Measurements from ENCODE around the gene CFAP58. TPM values are rescaled to one million over a fixed set of nuclear protein-coding genes. Genes with fewer than 3 reads are reported as not detected.

The CFAP58 gene
- total RNA-seq, 1 experiment from 2014 or later, result 0.31 TPM

- Histone ChIP-seq H2AFZ (no peak overlapping the region), H3K4me3 (no peak overlapping the region), H3K9me2 (ENCODE audit: insufficient read depth) (no peaks in the 10 kb centered on the region), H3K4me1 (replicated peaks; ENCODE audit: insufficient read depth) (peaks cover 23% of the 10 kb centered on the region), H3K36me3 (ENCODE audit: low read depth) (no peaks in the 10 kb centered on the region), H3K4me2 (no peak overlapping the region), H3K27me3 (ENCODE audit: insufficient read depth, low read depth) (no peaks in the 10 kb centered on the region), H3K27ac (no peak overlapping the region), H3F3A (ENCODE audit: insufficient read depth, low read depth) (peaks cover 12% of the 10 kb centered on the region), H3K79me2 (ENCODE audit: low read depth) (peaks cover 92% of the 10 kb centered on the region), H3K9me3 (ENCODE audit: insufficient read depth, low read depth) (no peaks in the 10 kb centered on the region), H4K20me1 (ENCODE audit: insufficient read depth) (no peaks in the 10 kb centered on the region)
- intact Hi-C loops (cut with micrococcal nuclease; ENCODE audit: unreplicated experiment), result no loop called here
- POLR2A ChIA-PET (ENCODE audit: unreplicated experiment), result no interaction called here
- no peak for DNase-seq
- CTCF ChIA-PET, result no interaction called here
- no TSS peak for BruUV-seq (replicated peaks)
- TF ChIP-seq CTCF (conservative IDR thresholded peaks at IDR 0.05) (no peak), EZH2 (IDR thresholded peaks at IDR 0.05; ENCODE audit: low read depth) (no peak)
Observed at GRCh38 chr10:104324221-104324686, 29.4 kb upstream of the CFAP58 start.

- Histone ChIP-seq H3K4me2 (no peak overlapping the region), H3K27ac (no peak overlapping the region), H3K36me3 (ENCODE audit: low read depth) (no peaks in the 10 kb centered on the region), H3K9me3 (ENCODE audit: insufficient read depth, low read depth) (no peaks in the 10 kb centered on the region), H2AFZ (no peak overlapping the region), H4K20me1 (ENCODE audit: insufficient read depth) (no peaks in the 10 kb centered on the region), H3K27me3 (ENCODE audit: insufficient read depth, low read depth) (no peaks in the 10 kb centered on the region), H3F3A (ENCODE audit: insufficient read depth, low read depth) (peaks cover 19% of the 10 kb centered on the region), H3K4me1 (replicated peaks; ENCODE audit: insufficient read depth) (peaks cover 30% of the 10 kb centered on the region), H3K79me2 (ENCODE audit: low read depth) (peaks cover 92% of the 10 kb centered on the region), H3K9me2 (ENCODE audit: insufficient read depth) (no peaks in the 10 kb centered on the region), H3K4me3 (no peak overlapping the region)
- TF ChIP-seq CTCF (conservative IDR thresholded peaks at IDR 0.05) (no peak), EZH2 (IDR thresholded peaks at IDR 0.05; ENCODE audit: low read depth) (no peak)
- no peak for DNase-seq
- CTCF ChIA-PET, result no interaction called here
- intact Hi-C loops (cut with micrococcal nuclease; ENCODE audit: unreplicated experiment), result no loop called here
- POLR2A ChIA-PET (ENCODE audit: unreplicated experiment), result no interaction called here
- BruUV-seq (replicated peaks), result no TSS peak
Observed at GRCh38 chr10:104324931-104325330, 28.7 kb upstream of the CFAP58 start.

GRCh38 chr10:104325436-104326435 is 27.9 kb upstream of the CFAP58 start:
- Histone ChIP-seq H2AFZ (no peak overlapping the region), H3K9me2 (ENCODE audit: insufficient read depth) (no peaks in the 10 kb centered on the region), H3K79me2 (ENCODE audit: low read depth) (peaks cover 89% of the 10 kb centered on the region), H3K27me3 (ENCODE audit: insufficient read depth, low read depth) (no peaks in the 10 kb centered on the region), H3K4me2 (no peak overlapping the region), H3K9me3 (ENCODE audit: insufficient read depth, low read depth) (no peaks in the 10 kb centered on the region), H3K36me3 (ENCODE audit: low read depth) (no peaks in the 10 kb centered on the region), H4K20me1 (ENCODE audit: insufficient read depth) (no peaks in the 10 kb centered on the region), H3K27ac (no peak overlapping the region), H3F3A (ENCODE audit: insufficient read depth, low read depth) (peaks cover 27% of the 10 kb centered on the region), H3K4me1 (replicated peaks; ENCODE audit: insufficient read depth) (peaks cover 38% of the 10 kb centered on the region), H3K4me3 (no peak overlapping the region)
- TF ChIP-seq CTCF (conservative IDR thresholded peaks at IDR 0.05) (no peak), EZH2 (IDR thresholded peaks at IDR 0.05; ENCODE audit: low read depth) (no peak)
- POLR2A ChIA-PET (ENCODE audit: unreplicated experiment), result no interaction called here
- CTCF ChIA-PET, result interaction anchor here (1.3 kb wide), 1 partner anchor 20 kb away, joined by 3 read pairs; no protein-coding TSS in a partner anchor
- BruUV-seq (replicated peaks), result no TSS peak
- no peak for DNase-seq
- intact Hi-C loops (cut with micrococcal nuclease; ENCODE audit: unreplicated experiment), result no loop called here

All from PC-9 (cell line).